Measurements from ENCODE around the gene ZNF311. TPM values are rescaled to one million over a fixed set of nuclear protein-coding genes. Genes with fewer than 3 reads are reported as not detected.

Gene ZNF311
- polyA plus RNA-seq, 1 experiment, result 0.77 TPM

DNA sequence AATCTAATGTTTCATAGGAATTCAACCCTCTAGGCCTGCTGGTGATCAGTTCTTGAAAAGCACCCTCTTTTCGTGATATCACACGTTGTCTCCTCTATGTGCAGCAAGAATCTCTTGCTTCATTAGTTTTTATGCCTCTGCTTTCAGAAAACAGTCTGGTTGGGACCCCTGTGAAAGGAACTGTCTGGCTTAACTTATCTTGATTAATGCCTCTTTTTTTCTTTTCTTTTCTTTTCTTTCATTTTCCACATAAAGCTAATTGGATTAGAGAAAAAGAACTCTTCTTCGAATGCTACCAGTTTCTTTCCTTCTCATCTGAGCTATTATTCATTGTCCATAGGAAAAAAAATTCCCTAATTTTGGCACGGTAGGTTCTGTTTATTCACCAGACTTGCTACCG is 21.3 kb downstream of the ZNF311 start:
- CTCF ChIA-PET, result interaction anchor here (0.6 to 1.8 kb wide), 4 partner anchors 45 to 670 kb away, joined by 3 to 8 read pairs (median 6); partner anchors contain the start of gene TRIM27

DNA sequence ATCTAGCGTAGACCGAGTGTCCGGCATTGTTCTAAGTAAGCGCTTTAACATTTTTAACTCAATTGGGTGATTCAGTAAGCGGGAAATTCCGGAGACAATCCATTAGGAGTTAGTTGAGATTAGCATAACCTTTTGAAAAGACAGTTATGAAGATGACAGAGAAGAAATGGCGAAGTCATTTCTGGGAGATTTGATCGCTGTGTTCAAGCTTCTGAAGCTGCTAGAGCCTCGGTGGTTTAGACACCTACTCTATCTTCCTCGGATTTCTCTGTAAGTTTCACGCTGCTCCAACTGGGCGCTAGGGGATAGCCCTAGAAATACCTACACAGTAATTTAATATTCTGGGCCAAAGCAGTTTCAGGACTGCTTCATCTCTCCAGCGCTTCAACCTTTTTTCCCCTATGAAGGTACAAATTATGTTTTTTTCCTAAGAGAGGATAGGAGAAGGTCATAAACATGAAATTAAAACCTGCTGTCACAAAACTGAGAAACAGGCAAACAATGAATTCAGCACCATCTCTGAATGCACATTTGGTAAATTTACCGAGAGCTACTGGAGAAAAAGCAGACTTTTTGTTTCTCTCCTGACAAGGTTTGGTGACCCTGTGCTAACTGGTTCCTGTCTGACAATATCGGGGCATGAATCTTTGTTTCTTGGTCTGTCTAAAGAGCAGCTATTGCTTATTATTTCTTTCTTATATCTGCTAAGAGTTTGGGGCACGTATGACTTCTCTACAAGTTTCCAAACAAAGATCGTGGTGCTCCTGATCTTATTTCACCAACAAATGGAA is 22.4 kb downstream of the ZNF311 start:
- Histone ChIP-seq H3K27me3 (ENCODE audit: control insufficient read depth, insufficient read depth, low read length) (no peaks in the 10 kb centered on the region), H3K27ac (ENCODE audit: low read depth, low read length) (no peak overlapping the region), H3K4me3 (ENCODE audit: low read depth, low read length) (peak overlapping the region; percentile 67), H3K9me3 (ENCODE audit: control insufficient read depth, insufficient read depth, low read length) (no peaks in the 10 kb centered on the region; the same call in 1 of the 2 replicates)
- CTCF ChIA-PET, result interaction anchor here (0.7 to 1.5 kb wide), 3 partner anchors 44 to 119 kb away, joined by 3 read pairs; no protein-coding TSS in a partner anchor
- TF ChIP-seq, protein P1, sequence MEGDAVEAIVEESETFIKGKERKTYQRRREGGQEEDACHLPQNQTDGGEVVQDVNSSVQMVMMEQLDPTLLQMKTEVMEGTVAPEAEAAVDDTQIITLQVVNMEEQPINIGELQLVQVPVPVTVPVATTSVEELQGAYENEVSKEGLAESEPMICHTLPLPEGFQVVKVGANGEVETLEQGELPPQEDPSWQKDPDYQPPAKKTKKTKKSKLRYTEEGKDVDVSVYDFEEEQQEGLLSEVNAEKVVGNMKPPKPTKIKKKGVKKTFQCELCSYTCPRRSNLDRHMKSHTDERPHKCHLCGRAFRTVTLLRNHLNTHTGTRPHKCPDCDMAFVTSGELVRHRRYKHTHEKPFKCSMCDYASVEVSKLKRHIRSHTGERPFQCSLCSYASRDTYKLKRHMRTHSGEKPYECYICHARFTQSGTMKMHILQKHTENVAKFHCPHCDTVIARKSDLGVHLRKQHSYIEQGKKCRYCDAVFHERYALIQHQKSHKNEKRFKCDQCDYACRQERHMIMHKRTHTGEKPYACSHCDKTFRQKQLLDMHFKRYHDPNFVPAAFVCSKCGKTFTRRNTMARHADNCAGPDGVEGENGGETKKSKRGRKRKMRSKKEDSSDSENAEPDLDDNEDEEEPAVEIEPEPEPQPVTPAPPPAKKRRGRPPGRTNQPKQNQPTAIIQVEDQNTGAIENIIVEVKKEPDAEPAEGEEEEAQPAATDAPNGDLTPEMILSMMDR (IDR thresholded peaks at IDR 0.05; ENCODE audit: low read depth, low read length), result peak; percentile 36
- POLR2A ChIA-PET, result no interaction called here
- DNase-seq (ENCODE audit: low read depth, low spot score), result no peak

More for the DNA sequence above, 21.3 kb downstream of the ZNF311 start:
- no peaks in the 10 kb centered on the region for H3K27me3 ChIP-seq (ENCODE audit: control insufficient read depth, insufficient read depth, low read length)
- no peak overlapping the region for H3K4me3 ChIP-seq (ENCODE audit: low read depth, low read length)
- no peak overlapping the region for H3K27ac ChIP-seq (ENCODE audit: low read depth, low read length)
- H3K9me3 ChIP-seq (ENCODE audit: control insufficient read depth, insufficient read depth, low read length), result peaks cover 4% of the 10 kb centered on the region; the same call in 1 of the 2 replicates
- TF ChIP-seq, protein P1 (IDR thresholded peaks at IDR 0.05; ENCODE audit: low read depth, low read length), result no peak
- POLR2A ChIA-PET, result interaction anchor here (0.6 kb wide), 1 partner anchor 336 kb away, joined by 7 read pairs; no protein-coding TSS in a partner anchor
- DNase-seq (ENCODE audit: low read depth, low spot score), result no peak

DNA sequence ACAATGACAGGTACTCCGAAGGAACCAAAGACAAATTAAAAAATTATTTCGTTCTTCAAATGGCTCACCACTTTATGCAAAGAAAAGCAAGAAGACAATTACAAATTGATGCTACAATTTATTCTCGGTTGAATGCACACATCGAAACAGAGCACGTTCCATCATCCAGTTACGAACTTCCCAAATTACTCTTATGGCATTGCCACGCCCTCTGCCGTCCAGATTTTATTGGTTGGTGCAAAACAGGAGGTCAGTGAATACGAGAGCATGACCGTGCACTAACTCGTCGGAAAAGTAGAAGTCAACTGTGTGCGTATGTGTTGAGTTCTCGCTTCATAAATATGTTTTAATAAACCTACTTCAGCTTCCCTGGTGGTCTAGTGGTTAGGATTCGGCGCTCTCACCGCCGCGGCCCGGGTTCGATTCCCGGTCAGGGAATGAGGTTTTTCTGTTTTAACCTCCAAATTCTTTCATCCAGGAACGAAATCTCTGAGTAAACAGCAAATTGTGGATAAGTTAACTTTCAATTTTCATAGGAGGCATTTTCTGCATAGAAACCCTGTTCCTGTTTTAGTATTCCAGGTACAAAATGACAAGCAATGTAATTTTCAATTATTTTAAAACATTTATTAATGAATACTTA is 23.2 kb downstream of the ZNF311 start:
- H3K27me3 ChIP-seq (ENCODE audit: control insufficient read depth, insufficient read depth, low read length), result no peaks in the 10 kb centered on the region
- ChIA-PET POLR2A (interaction anchor here (0.6 kb wide), 1 partner anchor 51 kb away, joined by 6 read pairs; no protein-coding TSS in a partner anchor), CTCF (interaction anchor here (0.7 to 1.5 kb wide), 5 partner anchors 29 to 145 kb away, joined by 3 to 4 read pairs (median 4); no protein-coding TSS in a partner anchor)
- TF ChIP-seq, protein P1 (IDR thresholded peaks at IDR 0.05; ENCODE audit: low read depth, low read length), result no peak
- H3K4me3 ChIP-seq (ENCODE audit: low read depth, low read length), result peak overlapping the region; percentile 67
- H3K27ac ChIP-seq (ENCODE audit: low read depth, low read length), result no peak overlapping the region
- DNase-seq (ENCODE audit: low read depth, low spot score), result peak; percentile 77
- peaks cover 5% of the 10 kb centered on the region; the same call in 1 of the 2 replicates for H3K9me3 ChIP-seq (ENCODE audit: control insufficient read depth, insufficient read depth, low read length)

DNA sequence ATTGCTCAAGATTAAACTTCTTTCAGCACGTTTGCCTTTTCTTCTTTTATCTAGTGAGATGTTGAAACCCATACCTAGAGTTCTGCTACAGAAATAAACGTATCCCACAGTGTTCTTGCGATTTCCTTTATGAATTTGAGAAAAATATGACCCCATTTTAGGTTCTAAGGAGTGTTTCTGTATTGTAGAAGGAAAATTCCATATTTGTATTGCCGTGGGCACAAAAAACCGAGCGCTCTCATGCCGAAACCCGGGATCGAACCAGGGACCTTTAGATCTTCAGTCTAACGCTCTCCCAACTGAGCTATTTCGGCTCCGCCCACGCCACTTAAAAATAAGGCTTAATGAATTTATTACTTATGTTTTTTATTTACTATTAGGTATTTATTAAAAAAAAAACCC is 23.7 kb downstream of the ZNF311 start:
- Histone ChIP-seq H3K27me3 (ENCODE audit: control insufficient read depth, insufficient read depth, low read length) (no peaks in the 10 kb centered on the region), H3K4me3 (ENCODE audit: low read depth, low read length) (peak overlapping the region; percentile 67), H3K9me3 (ENCODE audit: control insufficient read depth, insufficient read depth, low read length) (peaks cover 5% of the 10 kb centered on the region; the same call in 1 of the 2 replicates), H3K27ac (ENCODE audit: low read depth, low read length) (no peak overlapping the region)
- ChIA-PET POLR2A (interaction anchor here (0.6 to 1.0 kb wide), 3 partner anchors 30 to 86 kb away, joined by 3 to 6 read pairs (median 3); no protein-coding TSS in a partner anchor), CTCF (interaction anchor here (0.7 to 1.5 kb wide), 10 partner anchors 11 to 631 kb away, joined by 3 to 7 read pairs (median 4); no protein-coding TSS in a partner anchor)
- DNase-seq (ENCODE audit: low read depth, low spot score), result no peak
- TF ChIP-seq, protein P1 (IDR thresholded peaks at IDR 0.05; ENCODE audit: low read depth, low read length), result no peak

Data from AG04450 (cell line).